Activated CD8-positive, alpha-beta memory T cell treated with anti-CD3 and anti-CD28 coated beads for 1 hour (primary cell): ENCODE measurements around the gene MYBPC2.

Experiments used
- DNase-seq, 2 donors: peaks; one replicate each; pipeline ENCODE4 v3.0.0-alpha.2; 2020; ENCODE audit warnings: low read depth in 1 of 2; ENCODE audit errors: extremely low read depth in 1 of 2

MYBPC2 gene

DNA sequence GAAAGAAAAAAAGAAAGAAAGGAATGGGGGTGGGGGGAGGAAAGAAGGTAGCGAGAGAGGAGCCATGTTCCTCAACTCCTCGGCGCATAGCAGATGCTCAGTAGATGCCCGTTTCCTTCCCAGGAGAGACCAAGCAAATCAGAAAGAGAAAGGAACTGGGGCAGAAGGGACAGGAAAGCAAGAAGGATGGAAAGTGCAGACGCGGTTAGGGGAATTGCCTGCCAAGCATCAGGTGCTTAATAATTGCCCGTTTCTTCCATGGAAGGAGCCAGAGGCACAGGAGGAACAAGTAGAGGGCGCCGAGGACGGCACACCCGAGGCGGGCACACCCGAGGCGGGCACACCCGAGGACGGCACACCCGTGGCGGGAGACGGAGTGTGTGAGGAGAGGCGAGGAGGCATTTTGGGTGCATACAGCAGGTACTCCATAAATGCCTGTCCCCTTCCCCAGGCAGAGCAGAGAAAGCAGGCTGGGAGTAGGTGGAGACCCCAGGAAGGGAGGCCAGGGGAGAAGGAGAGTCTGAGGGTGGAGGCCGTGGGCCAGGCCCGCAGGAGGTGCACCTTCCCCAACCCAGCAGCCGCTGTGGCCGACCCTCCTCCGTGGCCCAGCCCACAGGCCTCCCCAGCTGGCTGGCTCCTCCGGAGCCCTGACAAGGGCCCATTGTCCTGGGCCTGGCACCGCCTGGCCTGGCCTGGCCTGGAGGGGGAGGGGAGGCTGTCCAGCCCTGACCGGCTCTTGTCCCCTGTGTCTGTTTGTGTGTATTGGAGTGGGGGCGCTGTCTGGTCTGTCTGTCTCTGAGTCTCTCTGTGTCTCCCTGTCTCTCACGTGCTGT lies 63.7 kb downstream of the MYBPC2 start:
- no peak for DNase-seq

DNA sequence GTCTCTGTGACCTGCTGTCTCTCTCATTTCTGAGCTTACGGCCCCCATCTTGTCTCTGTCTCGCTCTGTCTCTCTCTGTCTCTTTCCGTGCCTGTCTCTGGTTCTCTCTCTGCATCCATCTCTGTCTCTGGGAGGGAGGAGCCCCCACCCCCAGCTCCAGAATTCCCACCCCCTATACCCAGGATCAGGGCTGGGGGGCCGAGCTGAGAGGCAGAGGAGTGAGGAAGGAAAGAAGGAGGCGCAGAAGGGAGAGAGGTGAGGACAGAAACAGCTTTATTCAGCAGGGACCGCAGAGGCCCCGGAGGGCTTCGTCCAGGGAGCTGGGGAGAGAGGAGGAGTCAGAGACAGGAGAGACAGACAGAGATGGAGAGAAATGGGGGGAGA lies 64.3 kb downstream of the MYBPC2 start:
- DNase-seq = no peak

DNA sequence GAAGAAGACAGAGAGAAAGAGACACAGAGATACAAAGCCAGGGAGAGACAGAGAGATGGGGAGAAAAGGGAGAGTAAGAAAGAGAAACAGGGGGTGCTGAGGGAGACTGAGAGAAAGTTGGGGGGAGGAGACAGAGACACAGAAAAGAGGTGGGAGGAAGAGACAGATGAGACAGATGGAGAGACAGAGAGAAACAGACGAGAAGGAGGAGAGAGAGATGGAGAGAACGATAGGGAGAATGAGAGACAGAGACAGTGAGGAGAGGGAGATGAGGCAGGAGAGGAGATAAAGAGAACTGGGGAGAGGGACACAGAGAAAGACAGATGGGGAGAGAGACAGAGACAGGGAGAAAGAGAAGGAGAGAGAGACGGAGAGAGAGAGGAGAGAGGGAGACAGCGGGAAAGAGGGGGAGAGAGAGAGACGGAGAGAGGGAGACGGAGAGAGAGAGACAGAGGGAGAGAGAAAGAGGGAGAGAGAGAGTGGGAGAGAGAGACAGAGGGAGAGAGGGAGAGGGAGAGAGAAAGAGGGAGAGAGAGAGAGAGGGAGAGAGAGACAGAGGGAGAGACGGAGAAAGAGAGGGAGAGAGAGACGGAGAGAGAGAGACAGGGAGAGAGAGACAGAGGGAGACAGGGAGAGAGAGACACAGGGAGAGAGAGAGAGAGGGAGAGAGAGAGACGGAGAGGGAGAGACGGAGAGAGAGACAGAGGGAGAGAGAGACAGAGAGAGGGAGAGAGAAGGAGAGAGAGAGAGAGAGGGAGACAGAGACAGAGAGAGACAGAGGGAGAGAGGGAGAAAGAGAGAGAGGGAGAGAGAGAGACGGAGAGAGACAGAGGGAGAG lies 65.7 kb downstream of the MYBPC2 start:
- no peak for DNase-seq

DNA sequence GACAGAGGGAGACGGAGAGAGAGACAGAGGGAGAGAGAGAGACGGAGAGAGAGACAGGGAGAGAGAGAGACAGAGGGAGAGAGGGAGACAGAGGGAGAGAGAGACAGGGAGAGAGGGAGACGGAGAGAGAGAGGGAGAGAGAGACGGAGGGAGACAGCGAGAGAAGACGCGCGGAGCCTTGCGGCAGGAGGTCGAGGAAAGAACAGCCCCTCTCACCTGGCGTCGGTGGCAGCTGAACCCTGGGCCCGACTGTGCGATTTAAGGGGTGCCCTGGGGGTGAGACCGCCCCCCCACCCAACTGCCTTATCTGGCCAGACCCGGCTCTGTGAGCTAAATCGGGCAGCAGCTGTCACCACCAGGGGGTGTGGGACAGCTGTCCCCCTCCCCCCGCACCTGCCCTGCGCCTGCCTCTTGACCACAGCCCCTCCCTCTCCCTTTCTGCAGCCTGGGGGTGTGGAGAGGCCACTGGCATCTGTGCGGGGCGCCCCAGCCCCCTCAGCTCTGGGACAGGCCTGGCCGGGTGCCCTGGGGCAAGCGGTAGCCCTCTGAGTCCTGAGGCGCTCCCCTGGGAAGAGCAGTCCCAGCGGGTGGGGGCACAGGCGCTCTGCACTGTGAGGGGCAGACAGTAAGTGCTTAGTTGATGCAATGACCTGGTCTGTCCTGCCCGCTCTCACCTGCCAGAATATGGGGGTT lies 67.5 kb downstream of the MYBPC2 start:
- DNase-seq = no peak

DNA sequence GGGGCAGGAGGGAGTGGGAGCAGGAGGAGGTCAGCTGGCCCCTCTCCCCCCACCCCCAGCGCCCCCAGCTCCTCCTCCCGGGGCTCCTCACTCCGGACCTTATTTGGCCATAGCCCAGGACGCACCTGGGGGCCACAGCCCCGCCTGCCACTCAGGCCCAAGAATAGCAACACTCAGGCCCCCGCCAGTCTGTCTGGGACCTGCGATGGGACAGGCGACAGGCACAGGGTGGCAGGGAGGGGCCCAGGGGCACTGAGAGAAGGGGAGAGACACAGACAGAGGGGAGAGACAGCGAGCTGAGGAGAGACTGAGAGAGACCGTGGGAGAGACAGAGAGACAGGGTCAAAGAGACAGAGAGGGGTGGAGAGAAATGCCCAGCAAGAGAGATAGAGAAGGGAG lies 68.1 kb downstream of the MYBPC2 start:
- no peak for DNase-seq

DNA sequence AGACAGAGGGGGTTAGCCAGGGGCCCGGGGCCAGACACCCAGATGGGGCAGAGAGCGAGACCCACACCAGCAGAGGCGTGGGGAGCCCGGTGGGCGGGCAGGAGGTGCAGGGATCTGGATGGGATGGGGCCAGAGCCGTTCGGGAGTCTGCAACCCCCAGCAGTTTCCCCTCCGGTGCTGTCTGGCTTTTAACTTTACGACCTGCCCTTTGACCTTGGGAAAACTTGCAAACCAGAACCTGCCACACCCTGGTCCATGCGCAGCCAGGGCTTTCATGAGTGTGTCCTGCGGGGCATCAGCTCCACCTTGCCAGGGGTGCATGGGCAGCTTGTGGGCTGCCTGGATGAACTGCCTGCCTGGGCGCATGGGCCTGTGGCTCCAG lies 68.5 kb downstream of the MYBPC2 start:
- no peak for DNase-seq

DNA sequence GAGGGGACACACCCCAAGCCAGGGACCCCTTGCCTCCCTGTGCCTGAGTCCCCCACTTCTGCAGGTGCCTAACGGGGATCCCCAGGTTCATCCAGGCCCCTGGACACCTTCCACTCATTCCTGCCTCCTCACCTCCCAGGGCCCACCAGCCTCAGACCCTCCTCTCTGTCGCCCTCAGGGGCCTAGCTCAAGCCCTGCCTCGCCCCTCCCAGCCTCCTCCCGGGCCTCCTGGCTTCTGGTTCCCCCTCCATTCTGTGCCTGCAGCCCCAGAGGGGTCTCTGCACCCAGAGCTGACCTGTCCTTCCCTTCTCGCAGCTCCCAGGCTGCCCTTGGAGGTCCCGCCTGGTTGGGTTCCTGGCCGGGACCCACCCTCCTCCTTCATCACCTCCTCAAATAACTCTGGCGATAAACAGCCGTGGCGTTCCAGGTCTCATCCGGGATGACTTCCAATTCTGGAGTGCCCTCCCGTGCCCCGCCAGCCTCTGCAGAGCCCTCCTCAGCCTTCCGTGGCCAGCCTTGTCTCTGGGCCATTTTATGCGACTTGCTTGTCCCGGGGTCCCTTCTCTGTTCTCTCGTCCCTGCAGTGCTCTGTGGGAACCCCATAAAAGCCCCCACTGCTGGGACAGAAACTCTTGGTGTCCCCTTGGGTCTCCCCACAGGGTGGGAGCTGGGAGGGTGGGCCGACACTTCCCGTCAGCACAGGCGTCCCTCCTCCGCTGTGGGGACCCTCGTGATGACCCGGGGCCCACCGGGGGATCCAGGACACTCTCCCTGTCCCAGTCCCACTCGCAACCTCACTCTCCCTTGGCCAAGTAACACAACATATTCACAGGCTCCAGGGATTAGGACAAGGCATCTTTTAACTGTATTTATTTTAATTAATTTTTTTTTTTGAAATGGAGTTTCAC lies 69.1 kb downstream of the MYBPC2 start:
- no peak for DNase-seq

DNA sequence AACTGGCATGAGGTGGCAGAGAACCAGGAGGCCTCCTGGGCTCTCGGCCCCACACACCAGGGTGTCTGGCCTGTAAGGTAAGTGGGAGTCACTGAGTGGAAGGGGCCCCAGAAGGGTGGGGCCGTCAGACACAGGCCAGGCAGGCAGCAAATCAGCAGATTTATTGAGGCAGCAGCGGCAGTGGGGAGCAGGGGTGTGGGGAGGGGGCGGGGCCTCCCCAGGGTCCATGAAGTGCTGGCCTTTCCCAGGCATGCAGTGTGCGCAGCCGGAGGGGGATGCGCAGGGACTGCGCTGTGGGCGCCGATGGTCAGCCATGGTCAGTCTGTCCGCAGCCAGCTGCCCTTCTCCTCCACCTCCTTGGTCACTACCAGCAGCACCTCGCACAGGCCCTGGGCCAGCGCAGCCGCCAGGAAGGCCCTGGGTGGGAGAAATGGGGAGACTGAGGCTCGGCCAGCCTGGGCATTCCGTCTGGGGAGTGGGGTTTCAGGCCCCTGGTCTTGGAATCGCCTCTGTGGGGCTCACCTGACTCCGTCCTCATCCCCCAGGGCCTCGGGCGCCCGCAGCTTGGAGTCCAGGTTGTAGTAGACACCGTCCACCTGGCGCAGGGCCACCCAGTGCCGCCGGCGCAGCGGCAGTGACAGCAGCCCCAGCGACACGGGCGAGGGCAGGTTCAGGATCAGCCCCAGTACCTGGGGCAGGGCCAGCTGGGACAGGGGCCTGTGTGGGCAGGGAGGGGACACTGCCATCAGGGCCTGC lies 73.3 kb downstream of the MYBPC2 start:
- DNase-seq = no peak

DNA sequence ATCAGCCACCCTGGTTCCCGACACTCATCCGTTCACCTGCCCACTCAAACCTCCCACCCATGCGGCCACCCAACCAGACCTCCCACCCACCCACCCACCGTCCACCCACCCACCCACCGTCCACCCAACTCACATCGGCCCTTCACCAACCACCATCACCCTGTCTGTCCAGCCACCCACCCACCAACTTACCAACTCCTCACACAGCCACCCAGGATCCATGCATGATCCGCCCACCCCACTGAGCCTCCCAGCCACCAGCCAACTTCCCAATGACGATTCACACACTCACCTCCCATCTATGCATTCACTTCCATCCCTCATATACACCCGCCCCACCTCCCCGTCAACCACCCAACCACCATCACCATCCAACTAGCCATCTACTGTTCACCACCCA lies 74.0 kb downstream of the MYBPC2 start:
- DNase-seq = no peak

DNA sequence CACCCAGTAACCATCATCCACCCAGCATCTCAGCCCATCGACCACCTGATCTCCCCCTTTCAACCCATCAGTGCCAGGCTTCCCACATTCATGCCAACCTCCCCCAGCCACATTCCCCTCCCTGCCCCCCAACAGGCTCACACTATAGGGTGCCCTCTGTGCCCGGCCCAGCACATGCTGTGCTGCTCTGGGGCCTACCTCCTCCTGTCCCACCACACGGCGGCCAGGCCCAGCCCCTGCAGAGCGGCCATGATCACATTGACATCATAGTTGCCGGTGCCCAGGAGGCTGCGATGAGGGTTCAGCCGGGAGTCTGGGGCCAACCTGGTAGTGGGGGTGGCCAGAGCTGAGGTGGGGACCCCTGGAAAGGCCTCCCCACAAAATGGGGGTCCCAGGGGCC lies 74.7 kb downstream of the MYBPC2 start:
- DNase-seq = no peak

DNA sequence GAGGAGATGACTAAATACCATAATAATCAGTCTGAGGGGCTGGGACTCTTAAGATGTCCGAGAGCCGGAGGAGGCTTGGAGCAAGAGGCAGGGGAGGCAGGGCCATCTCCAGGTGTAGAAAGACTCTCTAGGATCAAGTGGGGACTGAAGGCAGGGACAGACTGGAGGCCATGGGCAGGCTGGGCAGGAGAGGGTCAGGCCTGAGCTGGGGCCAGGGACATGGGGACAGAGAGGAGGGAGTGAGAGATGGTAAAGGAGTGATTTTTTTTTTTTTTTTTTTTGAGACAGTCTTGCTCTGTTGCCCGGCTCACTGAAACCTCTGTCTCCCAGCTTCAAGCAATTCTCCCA lies 76.1 kb downstream of the MYBPC2 start:
- DNase-seq = no peak

DNA sequence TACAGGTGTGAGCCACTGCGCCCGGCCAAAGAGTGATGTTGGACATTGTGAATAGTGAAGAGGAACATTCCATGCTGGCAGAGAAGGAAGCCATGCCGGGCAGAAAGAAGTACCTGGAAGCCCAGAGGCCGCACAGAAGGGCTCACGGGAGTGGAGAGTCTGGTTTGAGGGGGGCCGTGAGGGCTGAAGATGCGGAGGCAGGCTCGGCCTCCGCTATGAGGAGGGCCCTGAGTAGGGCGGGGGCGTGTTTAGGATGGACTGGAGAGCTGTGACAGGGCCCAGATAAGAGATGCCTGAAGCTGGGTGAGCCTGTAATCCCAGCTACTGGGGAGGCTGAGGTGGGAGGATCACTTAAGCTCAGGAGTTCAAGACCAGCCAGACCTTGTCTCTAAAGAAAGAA lies 76.7 kb downstream of the MYBPC2 start:
- no peak for DNase-seq

DNA sequence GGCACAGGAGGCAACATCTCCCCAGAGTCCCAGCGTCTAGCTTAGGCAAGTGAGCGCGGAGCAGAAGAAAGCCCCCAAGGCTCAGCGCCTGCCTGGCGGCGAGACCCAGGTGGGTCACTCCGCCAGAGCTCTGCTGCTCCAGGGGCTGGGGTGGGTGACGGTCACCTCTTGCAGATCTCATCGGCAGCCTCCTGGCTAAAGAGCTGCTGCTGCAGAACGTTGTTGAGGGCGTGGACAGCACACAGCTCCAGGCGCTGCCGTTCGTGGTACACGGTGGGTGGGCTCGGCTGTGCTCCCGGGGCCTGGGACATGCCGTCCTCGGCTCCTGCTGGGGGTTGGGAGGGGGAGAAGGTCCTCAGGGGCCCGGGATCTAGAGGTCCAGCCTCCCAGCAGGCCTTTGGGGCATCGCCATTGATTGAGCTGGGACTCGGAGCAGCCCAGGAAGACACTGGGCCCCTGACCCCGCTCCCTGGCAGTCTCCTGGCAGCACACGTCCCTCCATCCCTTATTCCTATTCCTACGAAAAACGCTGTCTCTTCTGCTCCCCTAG lies 77.5 kb downstream of the MYBPC2 start:
- no peak for DNase-seq

DNA sequence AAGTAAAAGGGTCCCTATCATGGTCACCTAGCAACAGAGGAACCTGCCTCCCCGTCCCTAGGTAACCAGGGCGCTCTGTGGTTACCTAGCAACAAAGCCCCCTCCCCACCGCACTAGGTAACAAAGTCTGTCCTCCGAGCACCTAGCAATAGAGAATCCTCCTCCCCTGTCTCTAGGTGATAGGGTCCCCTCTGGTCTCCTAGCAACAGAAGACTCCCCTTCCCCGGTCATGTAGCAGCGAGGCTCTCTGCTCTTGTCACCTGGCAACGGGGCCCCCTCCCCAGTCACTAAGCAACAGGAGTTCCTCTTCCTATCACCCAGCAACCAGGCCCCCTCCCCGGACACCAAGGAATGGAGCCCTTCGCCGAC lies 78.0 kb downstream of the MYBPC2 start:
- DNase-seq = no peak

DNA sequence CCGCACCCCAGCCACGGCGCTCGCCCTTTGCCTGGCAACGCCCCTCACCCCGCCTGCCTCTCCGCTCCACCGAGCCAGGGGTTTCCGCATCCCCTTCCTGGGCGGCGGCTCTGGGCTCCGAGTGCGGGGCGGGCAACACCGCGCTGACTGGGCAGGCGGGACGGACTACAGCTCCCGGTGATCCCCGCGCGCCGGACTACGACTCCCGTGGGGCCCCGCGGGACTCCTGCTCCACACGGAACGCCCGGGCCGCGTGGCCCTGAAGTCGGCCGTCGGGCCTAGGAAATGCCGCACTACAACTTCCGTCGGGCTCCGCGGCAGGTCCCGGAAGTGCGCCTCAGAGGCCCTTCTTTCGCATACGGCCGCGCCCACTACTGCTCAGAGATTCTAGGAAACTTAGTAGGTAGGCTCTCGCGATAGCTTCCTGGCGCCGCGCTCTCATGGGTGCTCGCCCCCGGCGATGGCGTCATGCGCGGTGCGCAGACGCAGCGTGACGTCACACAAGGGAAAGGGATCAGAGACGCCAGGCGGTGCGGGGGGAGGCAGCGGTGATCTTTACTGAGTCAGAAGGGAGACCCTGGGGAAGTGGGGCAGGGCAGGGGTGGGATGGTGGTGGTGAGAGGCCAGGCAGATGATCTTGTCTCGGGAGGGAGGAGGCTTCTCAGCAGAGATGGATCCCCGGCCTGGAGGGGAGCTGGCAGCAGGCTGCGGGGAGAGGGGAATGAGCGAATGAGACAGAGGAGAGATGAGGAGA lies 78.6 kb downstream of the MYBPC2 start, which contains the start of gene JOSD2:
Gene JOSD2 (minus strand): TSS at position 123 of the 754 bp plus-strand sequence. CDS start 760 bp downstream, outside the sequence.
- DNase-seq = peak; percentile 93 to 96

DNA sequence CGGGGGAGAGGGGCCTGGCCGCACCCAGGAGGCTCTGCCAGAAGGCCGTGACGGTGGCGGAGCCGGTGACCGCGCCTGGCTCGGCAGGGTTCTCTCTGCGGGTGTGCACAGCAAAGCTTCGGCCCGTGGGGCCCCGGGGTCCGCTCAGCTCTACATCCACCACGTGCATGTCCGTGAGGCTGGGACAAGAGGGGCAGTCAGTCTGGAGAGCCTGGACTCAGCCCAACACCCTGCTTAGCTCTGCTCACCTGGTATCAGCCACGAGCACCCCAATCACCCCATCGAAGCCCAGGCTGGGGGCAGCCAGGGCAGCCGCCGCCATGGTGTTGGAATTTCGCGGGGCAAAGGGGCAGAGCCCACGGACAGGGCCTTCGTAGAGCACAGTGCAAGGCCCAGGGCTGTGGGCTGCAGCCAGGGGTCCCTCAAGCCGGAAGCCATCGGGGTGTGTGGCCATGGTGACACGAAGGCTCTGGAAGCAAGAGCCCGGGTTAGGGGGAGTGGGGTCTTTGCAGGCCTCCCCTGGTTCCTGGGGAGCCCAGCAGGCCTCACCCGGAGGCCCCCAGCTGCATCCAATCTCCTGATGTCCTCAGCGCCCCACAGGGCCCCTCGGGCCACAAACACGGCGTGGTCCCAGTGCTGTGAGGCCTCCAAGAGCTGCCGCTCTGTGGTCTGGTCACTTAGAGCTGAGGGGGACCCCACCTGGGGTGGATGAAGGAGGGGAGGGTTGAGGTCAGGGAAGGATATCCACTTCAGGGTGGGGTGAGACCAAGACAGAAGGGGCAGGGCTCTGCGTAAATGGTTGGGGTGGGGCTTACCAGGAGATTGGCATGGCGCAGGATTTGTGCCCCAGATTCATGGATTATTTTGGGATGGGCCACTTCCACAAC lies 79.7 kb downstream of the MYBPC2 start:
- DNase-seq = no peak

DNA sequence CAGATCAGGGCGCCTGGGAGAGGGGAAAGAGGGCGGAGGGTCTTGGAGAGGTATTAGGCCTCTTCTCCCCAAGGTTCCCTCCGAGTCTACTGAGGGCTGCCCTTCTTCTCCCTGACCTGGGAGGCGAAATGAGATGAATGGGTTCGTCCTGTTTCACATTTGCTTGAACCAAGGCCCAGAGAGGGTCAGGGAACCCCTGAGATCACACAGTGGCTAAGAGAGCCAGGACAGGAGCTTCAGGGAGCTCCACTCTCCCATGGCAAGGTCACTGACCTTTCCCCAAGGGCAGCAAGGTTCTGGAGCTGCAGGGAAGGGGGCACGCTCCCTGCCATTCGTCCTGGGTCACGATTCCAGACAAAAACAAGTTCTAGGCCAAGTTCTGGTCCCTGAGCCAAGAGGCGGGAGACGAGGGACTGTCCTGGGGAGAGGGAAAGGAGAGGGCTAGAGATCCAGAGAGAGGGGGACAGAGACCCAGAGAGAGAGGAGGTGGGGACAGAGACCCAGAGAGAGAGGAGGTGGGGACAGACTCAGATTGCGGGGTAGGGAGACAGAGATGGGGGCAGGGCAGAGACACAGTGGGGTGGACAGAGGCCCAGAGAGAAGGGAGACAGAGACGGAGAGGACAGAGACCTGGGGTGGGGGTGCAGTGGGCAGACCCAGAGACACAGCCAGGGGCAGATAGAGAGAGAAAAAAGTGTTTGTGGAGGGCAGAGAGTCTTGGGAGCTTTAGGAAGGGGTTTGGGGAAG lies 80.5 kb downstream of the MYBPC2 start:
- DNase-seq = no peak
